GF-D8 (cell line): ENCODE measurements around the gene KRI1.
A peak's percentile ranks its signal among the peaks of the same experiment; 100 is the strongest.
"Not testable (repeated sequence)": the region's sequence is repeated elsewhere in the genome, so short reads cannot be mapped to it uniquely, and the experiment has no call there.

Source experiments
- DNase-seq: peaks from one replicate; lab custom pipeline; 2025; lab: John Stamatoyannopoulos, UW

Gene KRI1

DNA sequence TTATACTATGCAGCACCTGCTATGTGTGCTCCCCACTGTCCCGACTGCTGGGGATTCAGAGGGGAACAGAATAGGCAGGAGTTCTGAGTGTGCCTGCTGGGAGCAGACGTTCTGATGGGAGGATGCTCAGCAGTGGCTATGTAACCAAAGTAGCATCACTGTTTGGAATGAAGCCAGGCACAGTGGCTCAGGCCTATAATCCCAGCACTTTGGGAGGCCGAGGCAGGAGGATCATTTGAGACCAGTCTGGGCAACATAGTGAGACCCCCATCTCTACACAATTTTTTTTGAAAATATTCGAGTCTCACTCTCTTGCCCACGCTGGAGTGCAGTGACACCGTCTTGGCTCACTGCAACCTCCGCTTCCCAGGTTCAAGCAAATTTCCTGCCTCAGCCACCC is 16.1 kb downstream of the KRI1 start:
- no peak for DNase-seq

DNA sequence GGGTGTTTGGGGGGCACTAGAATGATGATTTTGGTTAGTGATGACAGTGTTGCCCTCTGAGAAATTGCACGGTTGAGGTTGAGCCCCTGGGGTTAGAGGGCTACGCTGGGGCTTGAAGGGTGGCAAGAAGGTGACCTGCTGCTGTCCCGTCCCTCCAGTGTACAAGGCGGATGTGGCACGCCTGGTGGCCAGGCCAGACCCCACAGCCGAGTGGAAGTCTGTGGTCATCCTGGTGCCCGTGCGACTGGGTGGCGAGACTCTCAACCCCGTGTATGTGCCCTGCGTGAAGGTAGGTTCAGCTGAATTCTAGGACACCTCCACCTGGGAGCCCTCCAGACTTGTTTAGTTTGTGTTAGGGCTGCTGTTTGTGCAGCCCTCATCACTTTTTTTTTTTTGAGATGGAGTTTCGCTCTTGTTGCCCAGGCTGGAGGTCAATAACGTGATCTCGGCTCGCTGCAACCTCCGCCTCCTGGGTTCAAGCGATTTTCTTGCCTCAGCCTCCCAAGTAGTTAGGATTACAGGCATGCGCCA is 17.0 kb downstream of the KRI1 start:
- no peak for DNase-seq

DNA sequence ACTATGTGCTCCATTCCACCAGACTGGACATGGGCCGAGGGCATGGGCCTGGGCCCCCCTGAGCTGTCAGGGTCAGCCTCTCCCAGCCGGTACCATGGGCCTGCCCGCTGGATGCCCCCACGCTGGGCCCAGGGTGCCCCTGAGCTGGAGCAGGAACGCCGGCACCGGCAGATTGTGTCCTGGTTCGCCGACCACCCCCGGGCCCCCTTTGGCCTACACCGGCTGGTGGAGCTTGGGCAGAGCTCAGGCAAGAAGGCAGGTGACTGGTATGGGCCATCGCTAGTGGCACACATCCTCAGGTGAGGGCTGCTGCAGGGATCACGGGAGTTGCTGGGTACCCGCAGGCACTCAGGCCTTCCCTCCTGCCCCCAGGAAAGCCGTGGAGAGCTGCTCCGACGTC is 19.0 kb downstream of the KRI1 start:
- DNase-seq, result no peak

DNA sequence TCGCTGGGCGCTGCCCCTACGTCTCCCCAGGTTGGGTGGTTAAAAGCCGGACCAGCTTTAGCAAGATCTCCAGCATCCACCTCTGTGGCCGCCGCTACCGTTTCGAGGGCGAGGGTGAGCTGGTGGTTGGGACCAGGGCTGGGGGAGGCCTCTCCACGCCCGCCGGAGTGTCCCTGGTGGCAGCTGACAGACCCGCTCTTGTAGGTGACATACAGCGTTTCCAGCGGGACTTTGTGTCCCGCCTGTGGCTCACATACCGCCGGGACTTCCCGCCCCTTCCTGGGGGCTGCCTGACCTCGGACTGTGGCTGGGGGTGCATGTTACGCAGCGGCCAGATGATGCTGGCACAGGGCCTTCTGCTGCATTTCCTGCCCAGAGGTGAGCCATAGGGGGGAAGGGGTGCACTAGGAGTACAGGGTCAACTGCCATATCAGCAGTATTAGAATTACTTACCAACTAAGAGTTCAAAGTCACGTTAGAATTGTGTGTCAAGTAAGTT is 21.0 kb downstream of the KRI1 start:
- DNase-seq, result no peak

DNA sequence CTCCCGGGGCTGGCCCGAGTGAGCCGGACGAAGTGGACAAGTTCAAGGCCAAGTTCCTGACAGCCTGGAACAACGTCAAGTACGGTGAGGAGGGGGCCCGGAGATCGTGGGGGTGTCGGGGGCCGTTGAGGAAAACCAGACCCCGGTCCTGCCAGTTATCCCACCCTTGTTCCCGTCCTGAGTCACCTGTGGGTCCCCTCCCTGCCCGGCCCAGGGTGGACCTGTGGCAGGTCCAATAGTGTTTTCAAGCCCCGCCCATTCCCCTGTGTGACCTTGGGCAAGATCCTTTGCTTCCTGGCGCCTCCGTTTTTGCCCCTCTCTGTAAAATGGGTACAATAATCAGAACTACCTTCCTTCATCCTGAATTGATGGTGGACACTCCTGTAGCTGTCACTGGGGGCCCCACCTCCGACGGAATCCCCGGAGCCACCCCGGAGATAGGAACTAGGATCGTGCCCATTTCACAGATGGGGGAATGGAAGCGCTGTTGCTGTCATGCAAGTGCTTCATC is 21.5 kb downstream of the KRI1 start:
- no peak for DNase-seq

DNA sequence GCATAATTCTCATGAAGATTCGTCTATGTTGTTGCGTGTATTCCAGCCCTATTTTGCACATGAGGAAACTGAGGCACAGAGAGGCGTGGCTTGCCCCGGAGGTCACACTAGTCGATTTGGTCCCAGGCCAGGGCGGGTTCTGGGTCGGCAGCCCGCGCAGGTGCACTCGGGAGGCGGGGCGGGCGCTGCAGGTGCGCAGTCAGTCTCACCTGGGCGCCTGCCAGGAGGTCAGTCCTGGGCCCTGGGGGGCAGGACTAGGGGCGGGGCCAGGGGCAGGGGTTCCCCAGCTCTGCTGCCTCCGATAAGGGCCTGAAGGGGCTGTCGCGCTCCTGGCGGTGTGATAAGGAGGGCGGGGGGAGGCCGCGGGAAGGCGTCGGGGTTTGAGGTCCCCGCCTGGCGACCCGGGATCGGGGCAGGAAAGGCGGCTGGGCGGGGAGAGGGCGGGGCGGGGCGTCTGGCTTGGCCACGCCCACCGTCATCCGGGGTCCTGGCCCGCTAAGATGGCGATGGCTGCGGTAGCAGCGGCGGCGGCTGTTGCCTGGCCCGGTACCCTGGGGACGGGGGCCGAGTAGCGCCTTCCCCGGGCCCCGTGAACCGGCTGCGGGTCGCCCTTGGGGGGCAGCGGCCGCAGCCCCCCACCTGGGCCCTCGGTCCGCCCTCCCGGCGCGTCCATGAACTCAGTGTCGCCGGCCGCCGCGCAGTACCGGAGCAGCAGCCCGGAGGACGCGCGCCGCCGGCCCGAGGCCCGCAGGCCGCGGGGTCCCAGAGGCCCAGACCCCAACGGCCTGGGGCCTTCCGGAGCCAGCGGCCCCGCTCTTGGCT is 22.2 kb downstream of the KRI1 start, which contains the start of gene ATG4D:
ATG4D (plus strand) TSS at position 485 of the 822 bp plus-strand sequence; CDS start at position 672, 187 bp downstream.
- peak; percentile 31 for DNase-seq

DNA sequence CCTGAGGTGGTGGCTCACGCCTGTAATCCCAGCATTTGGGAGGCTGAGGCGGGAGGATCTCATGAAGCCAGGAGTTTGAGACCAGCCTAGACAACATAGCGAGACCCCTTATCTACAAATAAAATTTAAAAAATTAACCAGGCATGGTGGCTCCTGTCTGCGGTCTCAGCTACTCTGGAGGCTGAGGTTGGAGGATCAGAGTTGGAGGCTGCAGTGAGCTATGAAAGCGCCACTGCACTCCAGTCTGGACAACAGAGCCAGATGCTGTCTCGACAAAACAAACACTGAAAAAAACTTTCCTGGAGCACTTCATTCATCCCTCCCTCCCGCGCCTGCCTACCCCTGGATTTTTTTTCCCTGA is 22.8 kb downstream of the KRI1 start:
- no peak for DNase-seq

DNA sequence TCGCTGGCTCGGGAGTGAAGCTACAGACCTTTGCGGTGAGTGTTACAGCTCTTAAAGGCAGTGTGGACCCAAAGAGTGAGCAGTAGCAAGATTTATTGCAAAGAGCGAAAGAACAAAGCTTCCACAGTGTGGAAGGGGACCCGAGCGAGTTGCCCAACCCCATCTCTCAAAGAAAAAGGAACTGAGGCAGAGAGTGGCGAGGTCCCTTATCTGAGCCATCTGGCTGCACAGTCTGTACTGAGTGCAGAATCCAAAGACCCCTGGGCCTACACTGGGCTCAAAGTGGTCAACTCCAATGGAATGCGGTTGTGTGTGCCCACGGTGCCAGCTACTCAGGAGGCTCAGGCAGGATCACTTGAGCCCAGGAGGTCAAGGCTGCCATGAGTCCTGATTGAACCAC is 26.8 kb downstream of the KRI1 start:
- DNase-seq, result peak; percentile 4

DNA sequence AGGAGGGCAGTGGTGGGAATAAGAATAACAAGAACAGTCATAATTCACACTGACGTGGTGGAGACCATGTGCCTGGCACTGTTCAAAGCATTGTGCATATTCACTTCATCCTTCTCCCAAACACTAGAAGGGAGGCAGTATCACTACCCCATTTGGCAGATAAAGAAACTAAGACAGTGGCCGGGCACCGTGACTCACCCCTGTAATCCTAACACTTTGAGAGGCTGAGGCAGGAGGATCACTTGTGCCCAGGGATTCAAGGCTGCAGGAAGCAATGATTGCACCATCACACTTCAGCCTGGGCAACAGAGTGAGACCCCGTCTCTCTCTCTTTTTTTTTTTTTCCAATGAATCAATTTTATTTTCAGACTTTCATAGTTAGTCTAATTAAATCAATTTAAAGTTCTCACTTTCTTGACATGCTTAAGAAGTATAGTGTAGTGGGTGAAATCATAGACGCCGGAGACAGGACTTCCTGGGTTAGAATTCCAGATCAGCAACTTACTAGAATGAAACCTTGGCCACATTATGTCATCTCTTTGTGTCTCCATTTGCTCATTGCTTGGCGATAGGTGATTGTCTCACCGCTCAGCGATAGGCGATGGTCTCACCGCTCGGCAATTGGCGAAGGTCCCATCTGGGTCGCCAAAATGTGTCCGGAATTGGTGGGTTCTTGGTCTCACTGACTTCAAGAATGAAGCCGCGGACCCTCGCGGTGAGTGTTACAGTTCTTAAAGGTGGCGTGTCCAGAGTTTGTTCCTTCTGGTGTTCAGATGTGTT is 27.4 kb downstream of the KRI1 start:
- no peak for DNase-seq

DNA sequence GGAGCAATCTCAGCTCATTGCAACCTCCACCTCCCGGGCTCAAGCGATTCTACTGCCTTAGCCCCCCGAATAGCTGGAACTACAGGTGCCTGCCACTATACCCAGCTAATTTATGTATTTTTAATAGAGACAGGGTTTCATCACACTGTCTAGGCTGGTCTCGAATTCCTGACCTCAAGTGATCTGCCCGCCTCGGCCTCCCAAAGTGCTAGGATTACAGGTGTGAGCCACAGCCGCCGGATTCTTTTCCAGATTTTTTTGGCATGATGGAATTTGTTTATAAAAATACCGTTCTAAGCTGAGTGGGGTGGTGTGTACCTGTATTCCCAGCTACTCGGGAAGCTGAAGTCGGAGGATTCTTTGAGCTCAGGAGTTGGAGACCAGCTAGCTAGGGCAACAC is 28.1 kb downstream of the KRI1 start:
- DNase-seq, result no peak

DNA sequence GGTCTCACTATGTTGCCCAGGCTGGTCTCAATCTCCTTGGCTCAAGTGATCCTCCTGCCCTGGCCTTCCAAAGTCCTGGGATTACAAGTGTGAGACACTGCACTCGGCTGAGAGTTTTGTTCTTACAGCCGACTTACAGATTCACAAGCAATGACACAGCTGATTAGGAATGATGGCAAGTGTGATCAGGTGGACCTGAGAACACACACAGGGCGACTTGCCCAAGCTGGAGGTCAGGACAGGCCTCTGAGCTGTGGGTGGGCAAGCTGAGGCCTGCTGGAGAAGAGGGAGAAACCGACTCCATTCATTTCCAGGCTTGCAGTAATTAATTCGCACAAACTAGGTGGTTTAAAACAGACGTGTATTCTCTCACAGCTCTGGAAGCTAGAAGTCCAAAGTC is 30.2 kb downstream of the KRI1 start:
- no peak for DNase-seq

DNA sequence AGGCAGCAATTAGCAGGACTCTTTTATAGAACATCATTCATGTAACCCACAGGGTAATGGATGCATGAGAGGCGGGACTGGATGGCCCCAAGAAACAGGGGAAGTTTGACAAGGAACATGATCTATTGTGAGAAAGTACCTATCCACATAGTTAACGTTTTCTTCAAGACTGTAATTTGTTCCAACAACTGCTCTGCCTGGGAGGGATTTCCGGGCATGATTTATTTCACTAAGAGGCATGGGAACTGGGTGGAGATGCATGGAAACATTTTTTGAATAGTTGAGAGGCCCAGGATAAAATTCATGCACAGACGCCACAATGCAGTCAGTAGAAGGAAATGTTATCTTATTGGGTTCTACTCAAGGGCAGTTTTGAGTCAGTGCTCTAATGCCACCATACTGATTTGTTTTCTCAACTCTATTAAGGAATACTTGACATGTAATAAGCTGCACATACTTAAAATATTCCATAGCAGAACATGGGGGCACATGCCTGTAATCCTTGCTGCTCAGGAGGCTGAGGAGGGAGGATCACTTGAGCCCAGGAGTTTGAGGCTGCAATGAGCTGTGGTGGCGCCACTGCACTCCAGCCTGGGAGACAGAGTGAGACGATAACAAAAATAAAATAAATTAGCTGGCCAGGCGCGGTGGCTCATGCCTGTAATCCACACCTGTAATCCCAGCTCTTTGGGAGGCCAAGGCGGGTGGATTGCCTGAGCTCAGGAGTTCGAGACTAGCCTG is 32.0 kb downstream of the KRI1 start:
- DNase-seq, result no peak

DNA sequence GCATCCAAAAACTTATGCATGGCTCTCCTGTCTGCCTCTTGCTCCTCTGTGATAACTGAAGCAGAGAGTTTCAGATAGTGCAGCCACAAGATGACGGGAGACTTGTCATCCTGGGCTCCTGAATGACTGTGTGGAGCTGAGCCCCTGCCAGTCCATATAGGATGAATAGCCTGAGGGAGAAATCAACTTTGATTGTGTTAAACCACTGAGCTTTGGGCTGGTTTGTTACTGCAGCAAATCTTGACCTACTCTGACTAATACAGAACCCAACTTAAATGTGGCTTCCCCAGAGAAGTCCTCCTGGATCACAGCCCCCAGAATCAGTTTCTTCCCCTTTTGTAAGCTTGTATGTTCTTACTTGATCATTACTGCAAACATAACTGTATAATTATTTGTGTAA is 33.4 kb downstream of the KRI1 start:
- DNase-seq, result no peak

DNA sequence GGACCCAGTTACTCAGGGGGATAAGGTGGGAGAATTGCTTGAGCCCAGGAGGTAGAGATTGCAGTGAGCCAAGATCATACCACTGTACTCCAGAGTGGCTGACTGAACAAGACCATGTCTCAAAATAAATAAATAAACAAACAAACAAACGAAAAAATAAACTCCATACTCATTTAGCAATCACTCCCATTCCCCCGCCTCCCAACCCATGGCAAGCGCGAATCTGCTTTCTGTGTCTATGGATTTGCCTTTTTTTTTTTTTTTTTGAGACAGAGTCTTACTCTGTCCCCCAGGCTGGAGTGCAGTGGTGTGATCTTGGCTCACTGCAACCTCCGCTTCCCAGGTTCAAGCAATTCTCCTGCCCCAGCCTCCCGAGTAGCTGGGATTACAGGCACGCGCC is 38.9 kb downstream of the KRI1 start:
- DNase-seq, result not testable (repeated sequence)

DNA sequence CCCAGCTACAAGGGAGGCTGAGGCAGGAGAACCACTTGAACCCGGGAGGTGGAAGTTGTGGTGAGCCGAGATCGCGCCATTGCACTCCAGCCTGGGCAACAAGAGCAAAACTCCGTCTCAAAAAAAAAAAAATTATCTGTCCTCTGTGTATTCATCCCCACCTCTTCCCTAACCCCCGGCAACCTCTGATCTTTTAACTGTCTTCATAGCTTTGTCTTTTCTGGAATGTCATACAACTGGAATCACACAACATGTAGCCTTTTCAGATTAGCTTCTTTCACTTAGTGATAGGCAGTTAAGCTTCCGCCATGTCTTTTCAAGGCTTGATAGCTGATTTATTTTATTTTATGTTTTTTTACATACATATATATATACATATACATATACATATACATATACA is 40.2 kb downstream of the KRI1 start:
- no peak for DNase-seq

DNA sequence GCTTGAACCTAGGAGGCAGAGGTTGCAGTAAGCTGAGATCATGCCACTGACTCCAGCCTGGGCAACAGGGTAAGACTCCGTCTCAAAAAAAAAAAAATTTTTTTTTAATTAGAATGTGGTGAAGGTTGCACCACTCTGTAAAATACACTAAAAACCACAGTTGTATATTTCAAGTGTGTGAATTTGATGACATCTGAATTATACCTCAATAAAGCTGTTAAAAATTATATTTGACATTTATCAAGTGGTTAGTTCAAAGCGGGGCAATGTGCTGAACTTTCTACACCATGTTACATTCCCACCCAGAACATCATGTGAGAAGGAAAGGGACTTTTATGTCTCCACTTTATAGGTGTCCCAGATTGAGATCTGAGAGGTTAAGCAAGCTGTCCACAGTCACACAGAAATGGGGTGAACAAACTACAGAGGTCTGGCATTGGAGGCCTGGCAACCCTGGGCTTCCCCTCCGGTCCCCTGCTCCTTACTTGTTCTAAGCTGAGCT is 42.6 kb downstream of the KRI1 start:
- DNase-seq, result no peak

DNA sequence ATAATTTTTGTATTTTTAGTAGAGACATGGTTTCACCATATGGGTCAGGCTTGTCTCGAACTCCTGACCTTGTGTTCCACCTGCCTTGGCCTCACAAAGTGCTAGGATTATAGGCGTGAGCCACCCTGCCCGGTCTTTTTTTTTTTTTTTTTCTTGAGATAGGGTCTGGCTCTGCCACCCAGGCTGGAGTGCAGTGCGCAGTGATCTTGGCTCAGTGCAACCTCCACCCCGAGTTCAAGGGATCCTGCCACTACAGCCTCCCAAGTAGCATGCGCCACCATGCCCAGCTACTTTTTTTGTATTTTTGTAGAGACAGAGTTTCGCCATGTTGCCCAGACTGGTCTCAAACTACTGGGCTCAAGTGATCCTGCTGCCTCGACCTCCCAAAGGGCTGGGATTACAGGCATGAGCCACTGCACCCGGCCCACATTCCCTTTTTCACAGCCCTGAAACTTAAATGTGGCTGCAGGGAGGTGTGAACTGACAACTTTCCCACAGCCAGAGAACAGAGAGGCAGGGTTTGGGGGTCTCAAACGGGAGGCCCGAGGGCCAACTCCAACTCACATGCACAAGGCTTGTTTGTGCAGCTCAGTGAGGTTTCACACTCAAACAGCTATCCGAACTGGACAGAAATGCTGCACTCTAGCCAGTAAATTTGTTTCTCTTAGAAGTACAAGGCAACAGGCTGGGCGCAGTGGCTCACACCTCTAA is 44.2 kb downstream of the KRI1 start:
- no peak for DNase-seq

DNA sequence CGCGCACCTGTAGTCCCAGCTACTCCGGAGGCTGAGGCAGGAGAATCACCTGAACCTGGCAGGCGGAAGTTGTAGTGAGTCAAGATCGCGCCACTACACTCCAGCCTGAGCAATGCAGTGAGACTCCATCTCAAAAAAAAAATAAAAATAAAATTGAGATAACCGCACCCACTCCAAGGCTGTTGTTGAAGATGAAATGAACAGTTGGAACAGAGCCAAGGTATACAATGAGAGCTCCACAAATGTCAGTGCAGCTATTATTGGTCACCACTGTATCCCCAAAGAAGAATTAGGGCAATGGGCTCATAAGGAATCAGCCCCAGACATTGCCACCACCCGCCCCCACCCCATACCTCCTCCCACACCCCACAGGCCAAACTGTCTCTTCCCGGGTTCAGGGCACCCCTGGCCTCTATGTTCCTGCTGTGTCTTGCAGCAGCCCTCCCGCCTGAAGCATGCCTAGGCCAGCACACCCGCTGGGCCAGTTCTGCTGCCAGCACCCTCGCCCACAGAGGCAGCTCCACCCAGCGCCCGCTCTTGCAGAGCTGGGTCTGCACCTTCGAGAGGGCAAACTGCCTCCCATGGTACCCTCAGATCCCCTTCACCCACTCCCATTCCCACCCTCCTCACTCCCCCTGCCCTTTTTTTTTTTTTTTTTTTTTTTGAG is 45.0 kb downstream of the KRI1 start:
- DNase-seq, result no peak

DNA sequence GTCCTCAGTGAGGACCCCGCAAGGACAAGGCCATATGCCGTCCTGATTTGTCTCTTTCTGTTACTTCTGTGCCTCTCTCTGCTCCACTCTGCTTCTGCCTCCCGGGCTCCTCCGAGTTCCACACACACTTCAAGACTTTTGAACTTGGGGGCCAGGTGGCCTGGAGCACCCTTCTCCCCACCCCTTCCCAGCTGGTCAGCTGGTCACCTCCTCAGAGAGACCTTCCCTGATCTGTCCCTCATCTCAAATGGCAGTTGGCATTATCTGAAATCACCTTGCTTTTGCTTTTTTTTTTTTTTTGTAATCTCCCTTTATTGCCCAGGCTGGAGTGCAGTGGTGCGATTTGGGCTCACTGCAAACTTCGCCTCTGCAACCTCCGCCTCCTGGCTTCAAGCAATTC is 46.4 kb downstream of the KRI1 start:
- DNase-seq, result no peak
